HepG2 (cell line): ENCODE measurements around the gene CCDC181. TPM values are rescaled to one million over a fixed set of nuclear protein-coding genes. Genes with fewer than 3 reads are reported as not detected.
"Not testable (repeated sequence)": the region's sequence is repeated elsewhere in the genome, so short reads cannot be mapped to it uniquely, and the experiment has no call there.

Source experiments
- ATAC-seq: fragments of 200-7000 bp; cut with Tn5 transposase; 3 replicates; pipeline ENCODE4 v1.9.1; 2020; ENCODE audit warnings: mild to moderate bottlenecking, moderate library complexity
- BruUV-seq: library from RNA; stranded (reverse); fragments of 400-500 nt; replicated peaks from 2 replicates; lab custom pipeline; 2021; lab: Mats Ljungman, UMichigan
- CTCF ChIA-PET: fragments of 300-600 bp; formaldehyde crosslinking; extraction: SDS; loops from one replicate; lab custom pipeline; 2021; ENCODE audit warnings: low total read pairs, inconsistent platforms, low intra/inter-chr PET ratio; lab: Yijun Ruan, JAX
- POLR2A ChIA-PET: fragments of 350-600 bp; sonication (Branson Sonifier 250); formaldehyde crosslinking; loops from one replicate; lab custom pipeline; 2020; ENCODE audit warnings: antibody characterized with exemption, inconsistent platforms; lab: Yijun Ruan, JAX
- DNase-seq: peaks from one replicate; pipeline ENCODE4 v3.0.0-alpha.2; 2015; ENCODE audit warnings: low spot score
- FAIRE-seq: peaks from 3 replicates; lab custom pipeline; 2011; peaks lifted over from hg19 to GRCh38; lab: Jason Lieb, UNC
- H2AFZ ChIP-seq: one replicate; pipeline ENCODE4 v1.6.1; 2011; ENCODE audit warnings: low read length, inconsistent platforms
- H3K27ac ChIP-seq: fragments of 300-600 bp; 3 replicates; pipeline ENCODE4 v1.8.0; 2011; ENCODE audit warnings: mixed run types, mild to moderate bottlenecking, mixed read lengths, low read length, inconsistent platforms; ENCODE audit not compliant: insufficient read depth; ENCODE audit errors: extremely low read length
- H3K27me3 ChIP-seq, 2 experiments: fragments of 200-600 bp in 1 of 2; 2 replicates in 1 of 2; 3 replicates in 1 of 2; pipeline versions ENCODE4 v1.6.0 to v1.8.0; 2011; ENCODE audit warnings: low read length in 2 of 2, mild to moderate bottlenecking in 2 of 2, moderate library complexity in 2 of 2, inconsistent platforms in 1 of 2; ENCODE audit not compliant: insufficient read depth in 2 of 2, control insufficient read depth in 1 of 2
- H3K36me3 ChIP-seq, 2 experiments: fragments of 200-600 bp in 1 of 2; replicated peaks in 1 of 2; 2 replicates in 1 of 2; 3 replicates in 1 of 2; pipeline versions ENCODE4 v1.5.1 to v1.8.0; 2011; ENCODE audit warnings: low read length in 2 of 2, inconsistent platforms in 1 of 2; ENCODE audit not compliant: insufficient read depth in 2 of 2, control insufficient read depth in 1 of 2
- H3K4me1 ChIP-seq: 2 replicates; pipeline ENCODE4 v1.5.1; 2012; ENCODE audit warnings: low read length, inconsistent platforms; ENCODE audit not compliant: insufficient read depth
- H3K4me2 ChIP-seq: 2 replicates; pipeline ENCODE4 v1.6.0; 2011; ENCODE audit warnings: low read depth, low read length, inconsistent platforms
- H3K4me3 ChIP-seq, 3 experiments: fragments of 200-600 bp in 1 of 3; sonication (generic), shearing (Covaris generic) in 1 of 3; replicated peaks in 1 of 3; 2 replicates each; pipeline ENCODE4 v1.5.1; 2011 to 2016; ENCODE audit warnings: low read length in 3 of 3, inconsistent platforms in 2 of 3, low read depth in 2 of 3, mild to moderate bottlenecking in 2 of 3, control low read depth in 1 of 3, mixed read lengths in 1 of 3; ENCODE audit not compliant: insufficient read depth in 1 of 3
- H3K79me2 ChIP-seq: one replicate; pipeline ENCODE4 v1.6.1; 2011; ENCODE audit warnings: low read length, inconsistent platforms; ENCODE audit not compliant: insufficient read depth
- H3K9ac ChIP-seq: 2 replicates; pipeline ENCODE4 v1.6.0; 2011; ENCODE audit warnings: mild to moderate bottlenecking, low read depth, low read length, inconsistent platforms; ENCODE audit not compliant: insufficient read depth
- H3K9me3 ChIP-seq: 2 replicates; pipeline ENCODE4 v1.5.1; 2012; ENCODE audit warnings: mild to moderate bottlenecking, low read length
- H4K20me1 ChIP-seq: 2 replicates; pipeline ENCODE4 v1.6.0; 2011; ENCODE audit warnings: inconsistent platforms, mild to moderate bottlenecking, low read length, moderate library complexity; ENCODE audit not compliant: insufficient read depth
- KDM5B ChIP-seq: sonication (generic); formaldehyde crosslinking; IDR thresholded peaks from 2 replicates; pipeline ENCODE4 v1.4.0; 2020; ENCODE audit warnings: missing genetic modification reagents, mild to moderate bottlenecking, borderline replicate concordance
- MXD4 ChIP-seq: IDR thresholded peaks from 2 replicates; pipeline ENCODE4 v1.6.1; 2016; ENCODE audit warnings: mild to moderate bottlenecking, missing biosample characterization, missing genetic modification reagents
- ZNF205 ChIP-seq: IDR thresholded peaks from 2 replicates; pipeline ENCODE4 v1.6.1; 2018; ENCODE audit warnings: missing biosample characterization, missing genetic modification reagents
- WGBS: methylation state at CpG from one replicate; pipeline ENCODE4 v1.1.6; 2017; ENCODE audit warnings: low lambda C conversion rate; 5-methylcytosine and 5-hydroxymethylcytosine counted together
- in situ Hi-C: cut with HindIII; loops from 2 replicates; pipeline ENCODE4 v1.10.0; 2017; ENCODE audit warnings: low pct_unique_long_range_greater_than_20kb; ENCODE audit not compliant: extremely low pct_ligation_motif_present
- intact Hi-C: fragments of 100-400 bp; cut with micrococcal nuclease; formaldehyde crosslinking; loops from one replicate; pipeline ENCODE4 v1.10.0; 2022; ENCODE audit not compliant: unreplicated experiment
- polyA plus RNA-seq, 8 experiments: library from polyadenylated mRNA; depleted of rRNA in 3 of 8; stranded (reverse) in 7 of 8; unstranded in 1 of 8; fragments of >200 nt; fragmentation: Illumina TruSeq in 4 of 8; extraction: Trizol in 4 of 8; gene quantifications; 2 replicates each; pipeline versions ENCODE4 v1.2.1 to v1.2.3, GENCODE V29; 2011 to 2016; ENCODE audit warnings: low read depth in 4 of 8, missing spikeins in 1 of 8, mixed read lengths in 1 of 8; ENCODE audit not compliant: insufficient read depth in 1 of 8
- total RNA-seq, 5 experiments: library from RNA; depleted of rRNA; stranded (reverse); fragments of >200 nt; fragmentation: Illumina TruSeq; extraction: Trizol; gene quantifications; 2 replicates each; pipeline ENCODE4 v1.2.3, GENCODE V29; 2016; ENCODE audit warnings: low read depth in 1 of 5
- TF ChIP-seq, protein P1 (sequence below): sonication (generic); formaldehyde crosslinking; conservative IDR thresholded peaks from 2 replicates; pipeline ENCODE4 v1.8.0; 2022; ENCODE audit warnings: mild to moderate bottlenecking, moderate library complexity, missing genetic modification reagents

The CCDC181 gene
- total and polyA plus RNA-seq, 2 of the 13 experiments (the other 11 are each of a cell fraction or from before 2014, with no cell fraction given): 0.07 TPM; not detected in 1

DNA sequence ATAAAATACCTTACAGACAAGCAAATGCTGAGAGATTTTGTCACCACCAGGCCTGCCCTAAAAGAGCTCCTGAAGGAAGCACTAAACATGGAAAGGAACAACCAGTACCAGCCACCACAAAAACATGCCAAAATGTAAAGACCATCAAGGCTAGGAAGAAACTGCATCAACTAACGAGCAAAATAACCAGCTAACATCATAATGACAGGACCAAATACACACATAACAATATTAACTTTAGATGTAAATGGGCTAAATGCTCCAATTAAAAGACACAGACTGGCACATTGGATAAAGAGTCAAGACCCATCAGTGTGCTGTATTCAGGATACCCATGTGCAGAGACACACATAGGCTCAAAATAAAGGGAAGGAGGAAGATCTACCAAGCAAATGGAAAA is 24.7 kb downstream of the CCDC181 start:
- CTCF ChIA-PET, FAIRE-seq, H3K27ac ChIP-seq, H2AFZ ChIP-seq, H3K4me3 ChIP-seq, DNase-seq, ATAC-seq, POLR2A ChIA-PET, H3K4me1 ChIP-seq, in situ Hi-C loops, H3K9ac ChIP-seq, H3K79me2 ChIP-seq, intact Hi-C loops, H3K4me2 ChIP-seq, H3K9me3 ChIP-seq, BruUV-seq, H3K36me3 ChIP-seq, H3K27me3 ChIP-seq, H4K20me1 ChIP-seq: not testable (repeated sequence)
- WGBS: 8% methylated on average over 1 of the region's 1 CpG

DNA sequence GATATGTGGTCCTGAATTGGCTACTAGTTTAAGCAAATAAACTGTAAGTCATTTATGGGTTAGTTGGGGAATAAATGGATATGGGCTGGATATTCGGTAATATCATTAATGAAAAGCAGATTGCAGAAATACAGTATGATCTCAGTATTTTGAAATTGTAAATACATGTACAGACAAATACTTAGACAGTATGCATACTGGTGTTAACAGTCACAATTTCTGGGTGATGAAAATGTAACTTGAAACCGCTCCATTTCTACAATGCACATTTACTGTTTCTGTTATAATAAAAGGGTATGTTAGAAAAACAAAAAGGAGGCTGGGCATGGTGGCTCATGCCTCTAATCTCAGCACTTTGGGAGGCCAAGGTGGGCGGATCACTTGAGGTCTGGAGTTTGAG is 31.3 kb downstream of the CCDC181 start:
- Histone ChIP-seq H3K36me3 (peaks cover 0 to under 1% of the 10 kb centered on the region in 2 experiments; a peak in 1 of 5 replicates), H3K4me3 (no peak overlapping the region), H3K4me2 (no peak overlapping the region), H3K4me1 (no peaks in the 10 kb centered on the region), H2AFZ (no peak overlapping the region), H4K20me1 (no peaks in the 10 kb centered on the region), H3K27me3 (no peaks in the 10 kb centered on the region), H3K9me3 (no peaks in the 10 kb centered on the region), H3K27ac (no peak overlapping the region), H3K79me2 (no peaks in the 10 kb centered on the region), H3K9ac (no peak overlapping the region)
- WGBS: 98% methylated on average over 3 of the region's 3 CpGs
- DNase-seq (no peak), FAIRE-seq (no peak), ATAC-seq (no peak)
- CTCF ChIA-PET: no interaction called here
- in situ Hi-C loops: no loop called here
- intact Hi-C loops: no loop called here
- TF ChIP-seq MXD4 (CRISPR knock-in tag) (no peak), ZNF205 (CRISPR knock-in tag) (no peak), KDM5B (no peak)
- TF ChIP-seq, protein P1, sequence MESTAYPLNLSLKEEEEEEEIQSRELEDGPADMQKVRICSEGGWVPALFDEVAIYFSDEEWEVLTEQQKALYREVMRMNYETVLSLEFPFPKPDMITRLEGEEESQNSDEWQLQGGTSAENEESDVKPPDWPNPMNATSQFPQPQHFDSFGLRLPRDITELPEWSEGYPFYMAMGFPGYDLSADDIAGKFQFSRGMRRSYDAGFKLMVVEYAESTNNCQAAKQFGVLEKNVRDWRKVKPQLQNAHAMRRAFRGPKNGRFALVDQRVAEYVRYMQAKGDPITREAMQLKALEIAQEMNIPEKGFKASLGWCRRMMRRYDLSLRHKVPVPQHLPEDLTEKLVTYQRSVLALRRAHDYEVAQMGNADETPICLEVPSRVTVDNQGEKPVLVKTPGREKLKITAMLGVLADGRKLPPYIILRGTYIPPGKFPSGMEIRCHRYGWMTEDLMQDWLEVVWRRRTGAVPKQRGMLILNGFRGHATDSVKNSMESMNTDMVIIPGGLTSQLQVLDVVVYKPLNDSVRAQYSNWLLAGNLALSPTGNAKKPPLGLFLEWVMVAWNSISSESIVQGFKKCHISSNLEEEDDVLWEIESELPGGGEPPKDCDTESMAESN (CRISPR knock-in tag): no peak
- POLR2A ChIA-PET: no interaction called here
- no TSS peak for BruUV-seq
